Measurements from ENCODE around the gene ZNF416.

Gene ZNF416

GRCh38 chr19:57558525-57558924, 20.2 kb downstream of the ZNF416 start:
- no peak for DNase-seq

- no peak for DNase-seq
These were observed 21.1 kb downstream of the ZNF416 start for GRCh38 chr19:57557659-57558058.

GRCh38 chr19:57552432-57552831, 26.3 kb downstream of the ZNF416 start:
- DNase-seq = no peak

GRCh38 chr19:57546513-57546912, 32.2 kb downstream of the ZNF416 start:
- no peak for DNase-seq

- DNase-seq = no peak
These were observed 40.7 kb downstream of the ZNF416 start for GRCh38 chr19:57537953-57538547.

- DNase-seq = no peak
These were observed 51.4 kb downstream of the ZNF416 start, which contains the start of gene ZNF549 for GRCh38 chr19:57527136-57527881. Gene ZNF549, plus strand, starts transcription at chr19:57527356. Its CDS starts 218 bp downstream, at chr19:57527574.

Data from NK-92 treated with Interleukin-12 subunit alpha and Interleukin-12 subunit beta, amount 100 ng/mL, for 24 hours (cell line).